GM15510 (cell line): ENCODE results near the gene PCNX3.
A peak's percentile ranks its signal among the peaks of the same experiment; 100 is the strongest.

Experiments used
- POLR2A ChIP-seq: IDR thresholded peaks from 3 replicates; pipeline ENCODE4 v1.6.1; 2011; ENCODE audit warnings: borderline replicate concordance; ENCODE audit not compliant: insufficient read length; ENCODE audit errors: extremely low read depth

The PCNX3 gene

DNA sequence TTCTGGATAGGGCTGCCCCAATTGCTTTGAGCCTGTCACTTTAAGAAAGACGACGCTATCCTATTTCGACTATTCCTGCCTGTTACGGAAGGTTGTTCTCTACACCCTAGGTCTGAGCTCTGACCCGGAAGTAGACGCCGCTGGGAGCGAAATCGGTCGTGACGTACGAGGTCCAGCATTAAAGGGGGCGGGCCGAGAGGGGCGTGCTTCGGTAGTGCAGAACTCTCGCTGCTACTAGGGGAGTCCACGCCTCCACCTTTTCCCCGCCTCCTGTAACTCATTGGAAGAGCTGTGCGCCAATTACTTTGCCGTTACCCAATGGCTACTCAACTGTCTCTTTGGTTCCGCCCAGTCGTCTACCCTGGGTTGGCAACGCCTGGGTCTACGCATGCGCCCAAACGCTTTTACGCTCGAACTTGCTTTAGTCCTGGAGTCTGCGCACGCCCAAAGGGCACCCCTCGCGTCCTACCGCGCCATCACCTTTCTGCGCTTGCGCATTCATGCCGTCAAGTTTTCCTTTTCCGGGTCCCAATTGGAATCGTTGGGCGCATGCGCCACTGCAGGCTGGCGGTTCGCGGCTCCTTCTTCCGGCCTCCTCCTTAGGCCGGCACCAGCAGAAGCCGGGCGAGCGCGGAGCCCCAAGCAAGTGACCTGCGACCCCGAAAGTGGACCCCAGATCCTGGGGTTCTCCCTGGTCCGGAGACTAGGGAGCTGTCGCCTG is at the start of gene PCNX3:
Gene PCNX3 (plus strand): TSS at position 548 of the 721 bp plus-strand sequence. CDS start 536 bp downstream, outside the sequence.
- peak; percentile 61 for TF ChIP-seq POLR2A

DNA sequence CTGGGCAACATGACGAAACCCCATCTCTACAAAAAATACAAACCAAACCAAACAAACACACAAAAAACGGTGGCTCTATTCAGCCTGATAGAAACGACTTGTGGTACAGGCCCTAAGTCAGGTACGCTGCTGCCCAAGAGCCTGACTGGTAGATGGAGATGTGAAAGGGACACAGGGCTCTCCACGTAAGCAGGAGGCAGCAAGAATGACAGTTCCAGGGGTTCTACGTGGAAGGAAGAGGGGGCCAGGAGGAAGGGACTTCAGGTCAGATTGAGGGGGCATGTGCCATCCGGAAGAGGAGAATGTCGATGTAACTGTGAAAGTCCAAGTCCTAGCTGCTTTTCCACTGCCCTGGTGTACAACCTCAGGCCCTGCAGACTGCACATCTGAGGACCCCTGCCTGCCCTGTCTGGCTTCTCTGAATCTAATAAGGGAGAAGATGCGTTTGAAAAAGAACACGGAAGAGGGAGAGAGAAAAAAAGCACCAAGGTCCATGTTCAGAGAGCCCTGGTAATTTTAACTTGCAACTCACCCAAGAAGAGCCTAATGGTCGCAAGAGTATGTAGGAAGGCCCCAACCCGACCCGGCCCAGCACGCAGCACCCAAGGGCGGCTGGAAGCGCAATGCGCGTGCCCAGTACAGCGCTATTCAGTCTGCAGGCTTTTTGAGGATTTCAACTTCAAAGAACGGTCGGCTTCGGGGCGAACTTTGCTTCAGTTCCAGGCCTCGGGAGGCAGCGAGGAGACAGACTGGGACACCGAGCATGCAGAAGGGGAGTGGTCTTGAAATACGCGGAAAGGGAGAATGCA is 46.2 kb upstream of the PCNX3 start:
- no peak for TF ChIP-seq POLR2A

DNA sequence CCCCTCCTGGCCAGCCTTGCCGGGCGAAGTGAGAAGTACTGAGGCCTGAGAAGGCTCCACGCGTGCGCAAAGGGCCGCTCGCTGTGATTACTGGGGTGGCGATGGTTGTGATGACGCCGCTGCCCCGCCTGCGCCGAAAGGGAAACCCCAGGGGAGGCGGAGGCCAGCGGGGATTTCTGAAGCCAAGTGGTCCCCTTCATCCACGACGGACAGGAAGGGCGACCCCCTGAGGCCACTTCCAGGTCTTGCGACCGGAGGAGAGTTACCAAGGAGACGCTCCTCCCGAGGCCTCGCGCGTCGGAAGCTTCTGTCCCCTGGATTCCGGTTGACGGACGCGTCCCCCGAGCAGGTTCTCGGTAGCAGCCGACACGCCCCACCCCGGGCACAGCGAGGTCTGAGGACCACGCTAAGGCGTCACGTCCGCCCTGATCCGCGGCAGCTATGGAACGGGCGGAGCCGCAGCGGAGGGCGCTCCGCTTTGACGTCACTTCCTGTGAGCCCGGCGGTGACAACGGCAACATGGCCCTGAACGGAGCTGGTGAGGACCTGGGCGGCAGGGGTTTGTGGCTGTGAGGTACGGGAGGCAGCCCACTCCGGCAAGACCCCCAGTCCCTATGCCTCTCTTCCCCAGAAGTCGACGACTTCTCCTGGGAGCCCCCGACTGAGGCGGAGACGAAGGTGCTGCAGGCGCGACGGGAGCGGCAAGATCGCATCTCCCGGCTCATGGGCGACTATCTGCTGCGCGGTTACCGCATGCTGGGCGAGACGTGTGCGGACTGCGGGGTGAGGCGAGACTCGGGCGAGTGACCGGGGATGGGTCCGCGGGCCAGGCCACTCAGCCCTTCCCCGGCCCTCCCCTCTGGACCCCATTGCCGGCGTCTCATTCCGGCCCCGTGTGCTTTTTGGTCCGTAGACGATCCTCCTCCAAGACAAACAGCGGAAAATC is 45.3 kb upstream of the PCNX3 start, which contains the start of gene ZNRD2:
Gene ZNRD2 (plus strand): TSS at position 505 of the 946 bp plus-strand sequence. CDS start 15 bp downstream, at position 520.
- TF ChIP-seq POLR2A: peak; percentile 79

DNA sequence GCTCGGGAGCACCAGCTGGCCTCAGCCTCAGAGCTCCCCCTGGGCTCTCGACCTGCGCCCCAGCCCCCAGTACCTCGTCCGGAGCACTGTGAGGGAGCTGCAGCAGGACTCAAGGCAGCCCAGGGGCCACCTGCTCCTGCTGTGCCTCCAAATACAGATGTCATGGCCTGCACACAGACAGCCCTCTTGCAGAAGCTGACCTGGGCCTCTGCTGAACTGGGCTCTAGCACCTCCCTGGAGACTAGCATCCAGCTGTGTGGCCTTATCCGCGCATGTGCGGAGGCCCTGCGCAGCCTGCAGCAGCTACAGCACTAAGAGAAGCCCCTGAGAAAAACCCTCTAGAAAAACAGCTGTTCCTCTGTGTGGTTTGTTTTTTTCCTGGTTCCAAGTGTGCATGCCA is 44.2 kb upstream of the PCNX3 start:
- TF ChIP-seq POLR2A: no peak

DNA sequence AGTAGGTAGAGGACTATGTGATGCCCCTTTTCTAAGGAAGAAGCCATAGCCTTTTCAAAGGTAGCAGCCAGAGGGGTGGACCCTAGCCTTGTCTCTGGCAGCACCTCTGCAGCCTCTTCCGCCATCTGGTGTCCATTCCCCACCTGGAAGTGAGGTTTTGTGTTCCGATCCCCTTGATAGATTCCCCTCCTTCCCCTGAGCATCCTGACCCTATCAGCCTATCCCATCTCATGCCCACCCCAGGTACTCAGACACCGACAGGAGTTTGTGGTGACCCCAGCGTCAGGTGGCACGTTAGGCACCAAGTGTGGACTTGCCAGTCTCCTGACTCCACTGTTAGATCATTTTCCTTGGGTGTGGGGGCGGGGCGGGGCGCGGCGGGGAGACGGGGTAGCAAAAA is 43.6 kb upstream of the PCNX3 start:
- no peak for TF ChIP-seq POLR2A

DNA sequence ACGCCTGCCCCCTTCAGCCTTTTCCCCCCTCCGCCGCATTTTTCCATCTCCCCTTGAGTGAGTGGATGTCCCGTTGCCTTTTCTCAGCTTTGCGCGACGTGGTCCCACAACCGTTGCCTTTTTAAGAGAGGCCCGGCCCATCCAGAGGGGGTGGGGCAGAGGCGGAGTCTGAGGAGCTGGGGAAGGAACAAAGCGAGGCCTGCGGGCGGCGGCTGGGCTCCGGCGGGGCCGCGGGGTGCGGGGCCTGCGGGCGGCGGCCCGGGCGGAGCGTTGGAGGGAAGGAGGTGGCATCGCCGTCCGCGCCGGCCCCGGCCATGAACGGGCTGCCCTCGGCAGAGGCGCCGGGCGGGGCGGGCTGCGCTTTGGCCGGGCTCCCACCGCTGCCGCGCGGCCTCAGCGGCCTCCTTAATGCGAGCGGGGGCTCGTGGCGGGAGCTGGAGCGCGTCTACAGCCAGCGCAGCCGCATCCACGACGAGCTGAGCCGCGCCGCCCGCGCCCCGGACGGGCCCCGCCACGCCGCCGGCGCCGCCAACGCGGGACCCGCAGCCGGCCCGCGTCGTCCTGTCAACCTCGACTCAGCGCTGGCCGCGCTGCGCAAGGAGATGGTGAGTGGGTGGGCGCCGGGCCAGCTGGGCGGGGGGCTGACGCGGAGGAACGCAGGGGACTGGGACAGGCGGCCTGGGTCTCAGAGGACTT is 43.1 kb upstream of the PCNX3 start, which contains the start of gene FAM89B:
Gene FAM89B (plus strand): TSS at position 183 of the 696 bp plus-strand sequence. CDS start 132 bp downstream, at position 315.
- peak; percentile 52 for TF ChIP-seq POLR2A

DNA sequence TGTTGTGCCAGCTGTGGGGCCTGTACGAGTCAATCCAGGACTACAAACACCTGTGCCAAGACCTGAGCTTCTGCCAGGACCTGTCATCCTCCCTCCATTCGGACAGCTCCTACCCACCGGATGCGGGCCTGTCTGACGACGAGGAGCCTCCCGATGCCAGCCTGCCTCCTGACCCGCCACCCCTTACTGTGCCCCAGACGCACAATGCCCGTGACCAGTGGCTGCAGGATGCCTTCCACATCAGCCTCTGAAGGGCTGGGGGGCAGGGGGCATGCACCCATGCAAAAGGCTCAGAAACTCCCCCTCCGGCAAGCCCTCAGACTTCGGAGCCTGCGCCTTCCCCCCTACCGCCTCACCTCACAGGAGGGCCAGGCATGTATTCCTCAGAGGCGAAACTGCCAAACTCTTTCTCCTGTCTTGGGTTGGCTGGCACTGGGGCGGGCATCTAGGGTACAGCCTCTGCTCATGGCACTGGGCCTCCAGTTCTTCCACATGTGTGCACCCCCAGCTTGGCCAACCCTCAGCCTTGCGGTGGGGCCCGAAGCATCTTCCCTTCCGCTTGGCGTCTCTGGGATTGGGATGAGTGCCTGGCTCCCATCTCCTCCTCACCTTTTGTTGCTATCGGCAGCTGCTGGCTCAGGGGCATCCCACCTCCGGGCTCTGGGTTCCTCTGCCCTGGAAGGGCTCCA is 42.0 kb upstream of the PCNX3 start:
- TF ChIP-seq POLR2A: no peak

DNA sequence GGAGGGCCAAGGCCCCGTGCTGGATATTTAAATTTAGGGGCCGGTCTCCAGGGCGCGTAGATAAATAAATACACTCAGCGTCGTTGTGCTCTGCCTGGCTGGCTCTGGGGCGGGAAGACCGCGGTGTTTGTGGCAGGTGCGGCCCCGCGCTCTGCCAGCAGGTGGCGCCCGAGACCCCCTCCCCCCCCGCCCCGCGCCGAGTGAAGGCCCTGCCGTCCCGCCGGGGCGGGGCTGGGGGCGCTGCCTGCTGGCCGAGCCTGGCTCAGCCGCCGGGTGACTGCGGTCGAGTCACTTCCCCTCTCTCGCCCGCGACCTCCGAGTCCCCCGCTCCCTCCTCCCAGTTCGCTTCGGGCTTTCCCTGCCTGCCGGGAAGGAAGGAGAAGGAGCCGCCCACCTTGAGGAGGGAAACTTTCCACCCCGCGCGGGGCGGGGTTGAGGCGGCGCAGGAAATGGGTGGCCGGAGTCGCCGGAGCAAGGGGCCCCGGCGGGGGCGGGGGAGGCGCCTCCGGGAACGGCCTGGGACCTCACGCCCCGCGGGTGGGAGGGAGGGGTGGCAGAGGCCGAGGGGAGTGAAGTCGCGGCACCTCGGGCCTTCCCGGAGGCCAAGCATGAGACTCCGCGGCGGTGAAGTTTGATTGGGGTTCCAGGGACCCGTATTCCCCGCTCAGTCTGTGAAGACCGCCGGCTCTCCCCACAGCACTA is 41.3 kb upstream of the PCNX3 start:
- no peak for TF ChIP-seq POLR2A

DNA sequence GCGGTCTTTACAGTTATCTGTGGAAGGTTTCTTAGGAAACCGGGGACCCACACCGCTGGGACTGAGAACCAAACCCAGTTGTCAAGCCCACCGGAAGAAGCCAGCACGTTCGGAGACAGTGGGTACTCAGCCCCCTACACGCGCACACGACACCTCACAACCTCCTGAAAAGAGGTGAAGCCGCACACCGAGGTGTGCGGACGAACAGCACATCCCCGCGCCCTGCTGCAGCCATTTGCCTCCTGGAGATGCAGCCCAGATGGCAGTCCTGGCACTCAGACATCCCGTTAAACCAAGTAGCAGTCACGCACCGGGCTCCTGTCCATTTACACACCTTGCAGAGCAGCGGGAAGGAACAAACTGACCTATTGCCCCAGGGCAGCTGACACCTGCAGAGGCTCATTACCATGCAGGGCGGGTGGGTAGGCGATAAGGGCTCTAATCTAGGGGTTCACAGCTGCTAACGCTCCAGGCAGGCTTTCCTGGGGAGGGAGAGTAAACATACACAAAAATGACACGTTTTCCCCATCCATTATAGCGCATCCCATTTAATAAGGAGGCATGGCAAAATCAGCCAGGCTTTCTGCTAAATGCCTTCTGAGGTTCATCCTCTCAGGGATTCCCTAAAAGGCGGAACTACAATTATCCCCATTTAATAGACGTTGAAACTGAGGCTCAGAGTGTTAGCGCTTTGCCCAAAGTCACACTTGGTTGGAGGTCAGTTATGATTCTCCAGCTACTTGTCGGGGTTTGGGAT is 40.6 kb upstream of the PCNX3 start:
- peak; percentile 10 for TF ChIP-seq POLR2A

DNA sequence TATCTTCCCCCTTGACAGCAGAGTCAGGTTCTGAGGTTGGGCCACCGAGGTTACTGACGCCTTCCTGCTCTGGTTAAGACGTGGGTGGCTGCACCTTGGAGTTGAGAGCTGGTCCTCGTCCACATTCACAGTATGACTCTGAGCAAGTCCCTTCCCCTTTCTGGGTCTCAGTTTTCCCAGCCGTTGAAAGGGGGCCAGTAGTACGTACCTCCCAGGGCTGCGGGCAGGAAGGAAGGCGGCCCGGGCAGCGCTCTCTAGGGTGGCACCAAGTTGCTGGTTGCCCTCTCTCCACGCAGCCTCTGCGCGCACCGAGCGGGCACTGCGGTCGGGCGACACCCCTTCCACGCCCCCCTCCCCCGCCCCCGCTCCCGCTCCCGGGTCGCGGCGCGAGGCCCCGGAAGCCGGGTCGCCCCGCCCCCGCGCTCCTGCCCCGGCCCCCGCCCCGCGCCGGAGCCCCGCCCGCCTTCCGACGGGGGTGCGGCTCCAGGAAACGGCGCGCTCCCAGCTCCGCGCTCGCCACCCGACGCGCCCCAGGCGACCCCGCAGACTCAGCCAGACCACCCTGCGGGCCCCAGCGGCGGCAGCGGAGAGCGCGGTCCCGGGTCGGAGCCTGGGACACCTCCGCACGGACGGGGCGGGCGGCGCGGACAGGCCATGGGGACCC is 39.9 kb upstream of the PCNX3 start, which contains the start of gene EHBP1L1:
Gene EHBP1L1 (plus strand): TSS at position 486 of the 664 bp plus-strand sequence. CDS start 250 bp downstream, outside the sequence.
- TF ChIP-seq POLR2A: peak; percentile 59

DNA sequence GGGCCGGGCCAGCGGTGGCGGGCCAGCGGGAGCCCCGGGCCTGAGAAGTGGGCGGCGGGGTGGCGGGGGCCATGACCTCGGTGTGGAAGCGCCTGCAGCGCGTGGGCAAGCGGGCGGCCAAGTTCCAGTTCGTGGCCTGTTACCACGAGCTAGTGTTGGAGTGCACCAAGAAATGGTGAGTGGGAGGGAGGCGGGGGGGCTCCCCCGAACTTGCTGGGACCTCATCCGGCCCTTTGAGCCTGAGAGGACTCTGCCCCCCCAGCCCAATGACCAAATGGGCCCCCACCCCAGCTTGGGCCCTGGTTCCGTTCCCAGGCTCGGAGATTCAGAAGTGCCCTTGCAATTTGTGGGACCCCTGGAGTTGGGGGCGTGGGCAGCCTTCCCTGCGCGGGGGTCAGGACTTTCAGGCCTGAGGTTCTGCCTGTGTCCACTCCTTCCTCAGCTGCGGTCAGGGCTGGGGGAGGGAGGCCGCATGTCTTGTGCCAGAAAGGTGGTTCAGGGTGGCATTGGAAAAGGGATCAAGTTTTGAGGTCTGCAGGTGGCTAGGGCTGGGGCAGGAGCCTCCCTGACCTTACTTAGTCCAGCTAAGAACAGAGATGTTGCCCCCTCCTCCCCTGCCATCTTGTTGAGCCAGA is 39.2 kb upstream of the PCNX3 start:
- no peak for TF ChIP-seq POLR2A
